ENCODE data around the gene DHRS7B.
"Not testable (repeated sequence)": the region's sequence is repeated elsewhere in the genome, so short reads cannot be mapped to it uniquely, and the experiment has no call there.

DHRS7B gene, protein sequence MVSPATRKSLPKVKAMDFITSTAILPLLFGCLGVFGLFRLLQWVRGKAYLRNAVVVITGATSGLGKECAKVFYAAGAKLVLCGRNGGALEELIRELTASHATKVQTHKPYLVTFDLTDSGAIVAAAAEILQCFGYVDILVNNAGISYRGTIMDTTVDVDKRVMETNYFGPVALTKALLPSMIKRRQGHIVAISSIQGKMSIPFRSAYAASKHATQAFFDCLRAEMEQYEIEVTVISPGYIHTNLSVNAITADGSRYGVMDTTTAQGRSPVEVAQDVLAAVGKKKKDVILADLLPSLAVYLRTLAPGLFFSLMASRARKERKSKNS

GRCh38 chr17:21126645-21127508, at the start of gene DHRS7B:
Gene DHRS7B (plus strand): TSS chr17:21126964. CDS start chr17:21126972, 8 bp downstream.
- Mint-ChIP-seq H3K36me3 (ENCODE audit: low read depth) (peaks cover 4% of the 10 kb centered on the region), H3K27ac (peak within 1 kb of the TSS; percentile 93), H3K4me3 (peak within 1 kb of the TSS; percentile 87), H3K4me1 (ENCODE audit: low read depth) (peaks cover 40% of the 10 kb centered on the region), H3K27me3 (no peaks in the 10 kb centered on the region), H3K9me3 (no peaks in the 10 kb centered on the region)

GRCh38 chr17:21077281-21077680, 49.5 kb upstream of the DHRS7B start:
- Mint-ChIP-seq H3K36me3 (ENCODE audit: low read depth) (no peaks in the 10 kb centered on the region), H3K4me1 (ENCODE audit: low read depth) (no peaks in the 10 kb centered on the region), H3K9me3 (no peaks in the 10 kb centered on the region), H3K27me3 (no peaks in the 10 kb centered on the region), H3K27ac (no peak overlapping the region), H3K4me3 (no peak overlapping the region)

DNA sequence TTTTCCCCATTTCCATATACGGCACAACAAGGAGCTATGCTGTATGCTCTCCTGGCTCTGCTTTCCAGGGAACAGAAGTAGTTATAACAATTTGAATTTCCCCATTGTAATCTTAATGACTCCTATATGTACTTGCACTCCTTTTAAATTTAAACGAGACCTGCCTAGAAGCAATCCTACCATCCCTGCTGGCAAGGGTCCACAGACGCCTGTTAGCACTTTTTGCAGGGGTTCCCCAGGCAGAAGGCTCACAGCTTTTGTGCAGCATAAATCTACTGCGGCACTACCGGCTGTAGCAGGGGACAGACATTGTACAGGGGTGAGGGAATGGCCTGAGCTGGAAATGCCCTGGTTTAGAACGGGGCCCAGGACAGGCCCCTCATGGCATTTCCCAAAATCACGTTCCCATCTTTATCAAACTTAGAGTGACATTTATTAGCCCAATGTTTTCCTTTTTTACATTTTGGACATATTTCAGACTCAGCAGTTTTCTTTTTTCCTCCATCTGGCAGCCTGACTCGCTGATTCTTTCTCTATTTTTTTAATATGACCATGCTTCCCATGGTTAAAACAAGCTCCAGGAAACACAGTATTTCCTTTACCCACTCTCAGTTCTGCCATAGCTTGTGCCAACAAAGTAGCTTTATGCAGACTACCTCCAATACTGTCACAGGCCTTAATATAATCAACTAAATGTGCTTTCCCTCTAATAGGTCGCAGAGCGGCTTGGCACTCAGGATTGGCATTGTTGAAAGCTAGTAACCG, 48.6 kb upstream of the DHRS7B start:
- Mint-ChIP-seq H3K4me3 (no peak overlapping the region), H3K27me3 (no peaks in the 10 kb centered on the region), H3K4me1 (ENCODE audit: low read depth) (no peaks in the 10 kb centered on the region), H3K9me3 (no peaks in the 10 kb centered on the region), H3K27ac (no peak overlapping the region), H3K36me3 (ENCODE audit: low read depth) (no peaks in the 10 kb centered on the region)

DNA sequence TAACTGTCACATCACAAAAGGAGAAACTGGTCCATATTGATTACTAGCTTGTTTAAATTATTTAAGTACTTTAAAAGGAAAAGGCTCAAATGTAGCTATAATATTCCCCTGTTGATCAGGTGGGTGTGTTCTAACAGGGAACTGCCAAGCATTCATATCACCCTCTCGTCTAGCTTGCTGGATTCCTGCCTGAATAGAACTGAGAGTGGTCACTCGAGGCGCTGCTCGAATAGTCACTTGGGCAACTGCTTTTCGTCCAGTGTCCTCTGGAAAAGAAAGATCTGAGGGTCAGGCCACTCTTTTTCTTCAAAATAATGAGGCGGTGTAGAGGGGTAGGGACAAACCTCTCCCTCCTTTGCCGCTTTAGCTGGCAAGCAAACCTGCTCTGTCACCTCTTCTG, 47.6 kb upstream of the DHRS7B start:
- Mint-ChIP-seq H3K4me1 (ENCODE audit: low read depth) (no peaks in the 10 kb centered on the region), H3K27me3 (no peaks in the 10 kb centered on the region), H3K4me3 (no peak overlapping the region), H3K27ac (no peak overlapping the region), H3K36me3 (ENCODE audit: low read depth) (no peaks in the 10 kb centered on the region), H3K9me3 (no peaks in the 10 kb centered on the region)

GRCh38 chr17:21082001-21082436, 44.7 kb upstream of the DHRS7B start:
- Mint-ChIP-seq H3K27me3 (peaks cover 4% of the 10 kb centered on the region), H3K4me3 (no peak overlapping the region), H3K4me1 (ENCODE audit: low read depth) (no peaks in the 10 kb centered on the region)

DNA sequence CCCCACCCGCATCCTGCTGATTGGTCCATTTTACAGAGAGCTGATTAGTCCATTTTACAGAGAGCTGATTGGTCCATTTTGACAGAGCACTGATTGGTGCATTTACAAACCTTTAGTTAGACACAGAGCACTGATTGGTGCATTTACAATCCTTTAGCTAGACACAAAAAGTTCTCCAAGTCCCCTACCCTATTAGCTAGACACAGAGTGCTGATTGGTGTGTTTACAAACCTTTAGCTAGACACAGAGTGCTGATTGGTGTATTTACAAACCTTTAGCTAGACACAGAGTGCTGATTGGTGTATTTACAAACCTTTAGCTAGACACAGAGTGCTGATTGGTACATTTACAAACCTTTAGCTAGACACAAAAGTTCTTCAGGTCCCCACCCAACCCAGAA, 41.5 kb upstream of the DHRS7B start:
- H3K27ac Mint-ChIP-seq; H3K27me3 Mint-ChIP-seq; H3K36me3 Mint-ChIP-seq (ENCODE audit: low read depth); H3K4me3 Mint-ChIP-seq; H3K9me3 Mint-ChIP-seq; H3K4me1 Mint-ChIP-seq (ENCODE audit: low read depth): not testable (repeated sequence)

More at GRCh38 chr17:21082001-21082436, 44.7 kb upstream of the DHRS7B start:
- Mint-ChIP-seq H3K36me3 (ENCODE audit: low read depth) (no peaks in the 10 kb centered on the region), H3K9me3 (no peaks in the 10 kb centered on the region), H3K27ac (no peak overlapping the region)

GRCh38 chr17:21085707-21086106, 41.1 kb upstream of the DHRS7B start:
- no peaks in the 10 kb centered on the region for H3K9me3 Mint-ChIP-seq
- no peak overlapping the region for H3K4me3 Mint-ChIP-seq
- no peak overlapping the region for H3K27ac Mint-ChIP-seq
- H3K27me3 Mint-ChIP-seq = peaks cover 4% of the 10 kb centered on the region
- no peaks in the 10 kb centered on the region for H3K4me1 Mint-ChIP-seq (ENCODE audit: low read depth)
- no peaks in the 10 kb centered on the region for H3K36me3 Mint-ChIP-seq (ENCODE audit: low read depth)

- no peaks in the 10 kb centered on the region for H3K4me1 Mint-ChIP-seq (ENCODE audit: low read depth)
- no peaks in the 10 kb centered on the region for H3K9me3 Mint-ChIP-seq
- peaks cover 4% of the 10 kb centered on the region for H3K27me3 Mint-ChIP-seq
- no peak overlapping the region for H3K4me3 Mint-ChIP-seq
- no peaks in the 10 kb centered on the region for H3K36me3 Mint-ChIP-seq (ENCODE audit: low read depth)
- no peak overlapping the region for H3K27ac Mint-ChIP-seq
These were observed 37.6 kb upstream of the DHRS7B start for GRCh38 chr17:21089145-21089544.

GRCh38 chr17:21089933-21090901, 36.5 kb upstream of the DHRS7B start:
- no peaks in the 10 kb centered on the region for H3K36me3 Mint-ChIP-seq (ENCODE audit: low read depth)
- no peak overlapping the region for H3K27ac Mint-ChIP-seq
- no peak overlapping the region for H3K4me3 Mint-ChIP-seq
- H3K9me3 Mint-ChIP-seq = no peaks in the 10 kb centered on the region
- no peaks in the 10 kb centered on the region for H3K4me1 Mint-ChIP-seq (ENCODE audit: low read depth)
- peaks cover 4% of the 10 kb centered on the region for H3K27me3 Mint-ChIP-seq

GRCh38 chr17:21090902-21091618, 35.7 kb upstream of the DHRS7B start:
- Mint-ChIP-seq H3K4me3 (no peak overlapping the region), H3K27ac (no peak overlapping the region), H3K36me3 (ENCODE audit: low read depth) (no peaks in the 10 kb centered on the region), H3K9me3 (no peaks in the 10 kb centered on the region), H3K27me3 (peaks cover under 1% of the 10 kb centered on the region), H3K4me1 (ENCODE audit: low read depth) (no peaks in the 10 kb centered on the region)

DNA sequence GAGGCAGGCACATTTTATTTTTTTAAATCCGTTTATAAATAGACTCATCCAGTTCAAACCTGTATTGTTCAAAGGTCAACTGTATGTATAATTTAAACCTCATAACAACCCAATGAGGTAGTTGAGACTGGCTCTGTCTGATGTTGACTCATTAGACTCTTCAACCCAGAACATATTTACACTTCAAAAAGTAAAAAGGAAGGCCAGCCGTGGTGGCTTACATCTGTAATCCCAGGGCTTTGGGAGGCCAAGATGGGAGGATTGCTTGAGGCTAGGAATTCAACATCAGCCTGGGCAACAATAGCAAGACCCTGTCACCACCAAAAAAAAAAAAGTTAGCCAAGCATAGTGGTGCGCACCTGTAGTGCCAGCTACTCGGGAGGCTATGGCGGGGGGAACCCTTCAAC, 32.5 kb upstream of the DHRS7B start:
- Mint-ChIP-seq H3K4me3 (no peak overlapping the region), H3K27ac (no peak overlapping the region)

GRCh38 chr17:21095735-21096134, 31.0 kb upstream of the DHRS7B start:
- Mint-ChIP-seq H3K27me3 (no peaks in the 10 kb centered on the region), H3K9me3 (no peaks in the 10 kb centered on the region), H3K36me3 (ENCODE audit: low read depth) (no peaks in the 10 kb centered on the region), H3K4me3 (no peak overlapping the region), H3K4me1 (ENCODE audit: low read depth) (peaks cover 15% of the 10 kb centered on the region), H3K27ac (no peak overlapping the region)

More for the DNA sequence above, 32.5 kb upstream of the DHRS7B start:
- Mint-ChIP-seq H3K27me3 (no peaks in the 10 kb centered on the region), H3K9me3 (no peaks in the 10 kb centered on the region), H3K4me1 (ENCODE audit: low read depth) (peaks cover 8% of the 10 kb centered on the region), H3K36me3 (ENCODE audit: low read depth) (no peaks in the 10 kb centered on the region)

- peaks cover under 1% of the 10 kb centered on the region for H3K27me3 Mint-ChIP-seq
- H3K4me3 Mint-ChIP-seq = no peak overlapping the region
- no peak overlapping the region for H3K27ac Mint-ChIP-seq
- no peaks in the 10 kb centered on the region for H3K36me3 Mint-ChIP-seq (ENCODE audit: low read depth)
- peaks cover 15% of the 10 kb centered on the region for H3K4me1 Mint-ChIP-seq (ENCODE audit: low read depth)
- H3K9me3 Mint-ChIP-seq = no peaks in the 10 kb centered on the region
These were observed 29.9 kb upstream of the DHRS7B start for GRCh38 chr17:21096874-21097273.
